ENCODE results near the gene FCRL1. TPM values are rescaled to one million over a fixed set of nuclear protein-coding genes. Genes with fewer than 3 reads are reported as not detected.

FCRL1 gene
- polyA plus RNA-seq, 12 donors = 0.07 to 3.1 (median 0.23) TPM; not detected in 3

Other genes starting within 250 kb of the FCRL1 start
- gene FCRL4, start 222.0 kb downstream of the FCRL1 start, polyA plus RNA-seq (ENCODE audit: insufficient read length in 12 of 12) = not detected
- under 1 TPM in 6 of 12 donors, not detected in 6; 0.08 to 0.62 (median 0.18) TPM for gene FCRL3, start 119.4 kb downstream of the FCRL1 start, polyA plus RNA-seq (ENCODE audit: insufficient read length in 12 of 12)
- under 1 TPM in 3 of 12 donors, not detected in 9; 0.11 to 0.54 (median 0.24) TPM for gene FCRL2, start 43.0 kb downstream of the FCRL1 start, polyA plus RNA-seq (ENCODE audit: insufficient read length in 12 of 12)
- under 1 TPM in 6 of 12 donors, not detected in 6; 0.05 to 0.22 (median 0.15) TPM for gene CD5L, start 21.7 kb upstream of the FCRL1 start, polyA plus RNA-seq (ENCODE audit: insufficient read length in 12 of 12)
- gene KIRREL1, start 173.5 kb upstream of the FCRL1 start, polyA plus RNA-seq (ENCODE audit: insufficient read length in 12 of 12) = 10 to 100 TPM in 11 of 12 donors, not detected in 1; 21.9 to 52.4 (median 32.0) TPM